ENCODE data around the gene ART1. TPM values are rescaled to one million over a fixed set of nuclear protein-coding genes. Genes with fewer than 3 reads are reported as not detected.
"Not testable (repeated sequence)": the region's sequence is repeated elsewhere in the genome, so short reads cannot be mapped to it uniquely, and the experiment has no call there.

Gene ART1
- total and polyA plus RNA-seq, 2 of the 4 experiments (the other 2 are of a cell fraction): not detected

- ChIA-PET POLR2A (ENCODE audit: unreplicated experiment) (no interaction called here), CTCF (no interaction called here)
- DNase-seq: peak; percentile 58
- Histone ChIP-seq H2AK5ac (ENCODE audit: low read depth, low read length) (no peak overlapping the region), H3K56ac (ENCODE audit: extremely low read depth, insufficient read depth, low read length) (no peak overlapping the region), H3K9me1 (ENCODE audit: insufficient read depth, low read length) (no peaks in the 10 kb centered on the region), H3K9me3 (ENCODE audit: control insufficient read depth, insufficient read depth, low read length) (no peaks in the 10 kb centered on the region), H3K4me2 (ENCODE audit: low read depth, low read length) (peak overlapping the region; percentile 79), H2BK20ac (ENCODE audit: low read depth, low read length) (no peak overlapping the region), H3K27me3 (ENCODE audit: control insufficient read depth, insufficient read depth, low read length) (peaks cover 51% of the 10 kb centered on the region), H3K23ac (ENCODE audit: low read depth, low read length) (no peak overlapping the region), H3K9ac (ENCODE audit: low read depth, low read length) (no peak overlapping the region), H3K18ac (ENCODE audit: low read depth, low read length) (no peak overlapping the region; the same call in 1 of the 2 replicates), H2BK120ac (ENCODE audit: low read depth, low read length) (no peak overlapping the region), H4K5ac (ENCODE audit: low read depth, low read length) (no peak overlapping the region), H2BK5ac (ENCODE audit: low read depth, low read length, poor library complexity, severe bottlenecking) (no peak overlapping the region), H3K27ac (ENCODE audit: insufficient read depth, low read length) (no peak overlapping the region), H3K4me1 (ENCODE audit: control insufficient read depth, insufficient read depth, low read length) (peaks cover 3% of the 10 kb centered on the region), H3K79me1 (ENCODE audit: low read depth in 1 of 2, low read length in 2 of 2) (no peaks in the 10 kb centered on the region), H3K36me3 (ENCODE audit: control insufficient read depth, insufficient read depth, low read length) (no peaks in the 10 kb centered on the region), H2AFZ (replicated peaks; ENCODE audit: low read length, poor library complexity) (peak overlapping the region; percentile 83), H3K14ac (replicated peaks; ENCODE audit: low read depth, low read length) (no peak overlapping the region), H4K8ac (ENCODE audit: low read depth in 2 of 2, low read length in 2 of 2) (no peak overlapping the region; a peak in 1 of 4 replicates), H2AK9ac (replicated peaks; ENCODE audit: low read depth, low read length, poor library complexity) (peak overlapping the region; percentile 15), H3K4me3 (ENCODE audit: insufficient read depth, low read depth, low read length) (peak overlapping the region; percentile 37), H4K20me1 (ENCODE audit: insufficient read depth, low read length) (no peaks in the 10 kb centered on the region), H3K4ac (ENCODE audit: low read depth, low read length) (no peak overlapping the region), H2BK15ac (ENCODE audit: low read depth, low read length) (no peak overlapping the region), H4K91ac (ENCODE audit: insufficient read depth, low read depth, low read length) (no peak overlapping the region)
- intact Hi-C loops (cut with micrococcal nuclease) (no loop called here), dilution Hi-C loops (cut with HindIII; ENCODE audit: low sequenced_read_pairs, unreplicated experiment) (no loop called here), in situ Hi-C loops (cut with MboI; ENCODE audit: low sequenced_read_pairs) (no loop called here)
- BruUV-seq (replicated peaks): no TSS peak
- TF ChIP-seq MAZ (IDR thresholded peaks at IDR 0.05; ENCODE audit: borderline replicate concordance, low read depth, low read length): peak; percentile 72; the same call in 1 of the 2 replicates
- TF ChIP-seq RAD21 (IDR thresholded peaks at IDR 0.05; ENCODE audit: low read length): no peak
- TF ChIP-seq SMC3 (IDR thresholded peaks at IDR 0.05; ENCODE audit: low read depth, low read length): no peak
- no peak for TF ChIP-seq MXI1 (IDR thresholded peaks at IDR 0.05; ENCODE audit: borderline replicate concordance, low read depth, low read length)
- peak; percentile 98 for ATAC-seq (ENCODE audit: low read depth)
- 1% methylated on average over 18 of the region's 55 CpGs; no CpG with 5 or more reads in 1 of the 2 experiments for WGBS, 2 experiments (ENCODE audit: extremely low coverage in 2 of 2, insufficient read length in 1 of 2)
These were observed 2.6 kb upstream of the ART1 start for GRCh38 chr11:3642071-3642951.

GRCh38 chr11:3643102-3643546 lies 1.8 kb upstream of the ART1 start:
- H2AK5ac ChIP-seq (ENCODE audit: low read depth, low read length); H3K4ac ChIP-seq (ENCODE audit: low read depth, low read length); H3K23ac ChIP-seq (ENCODE audit: low read depth, low read length); H3K18ac ChIP-seq (ENCODE audit: low read depth, low read length); ATAC-seq (ENCODE audit: low read depth); H3K56ac ChIP-seq (ENCODE audit: extremely low read depth, insufficient read depth, low read length); H2BK120ac ChIP-seq (ENCODE audit: low read depth, low read length); H3K9me1 ChIP-seq (ENCODE audit: insufficient read depth, low read length); H2BK5ac ChIP-seq (ENCODE audit: low read depth, low read length, poor library complexity, severe bottlenecking); H3K4me3 ChIP-seq (ENCODE audit: insufficient read depth, low read depth, low read length); CTCF ChIA-PET; H4K5ac ChIP-seq (ENCODE audit: low read depth, low read length); H4K8ac ChIP-seq (ENCODE audit: low read depth in 2 of 2, low read length in 2 of 2); H4K20me1 ChIP-seq (ENCODE audit: insufficient read depth, low read length); H3K36me3 ChIP-seq (ENCODE audit: control insufficient read depth, insufficient read depth, low read length); H3K14ac ChIP-seq (replicated peaks; ENCODE audit: low read depth, low read length); intact Hi-C loops (cut with micrococcal nuclease); H2BK15ac ChIP-seq (ENCODE audit: low read depth, low read length); H3K9ac ChIP-seq (ENCODE audit: low read depth, low read length); H4K91ac ChIP-seq (ENCODE audit: insufficient read depth, low read depth, low read length); dilution Hi-C loops (cut with HindIII; ENCODE audit: low sequenced_read_pairs, unreplicated experiment); H3K27ac ChIP-seq (ENCODE audit: insufficient read depth, low read length); H2BK20ac ChIP-seq (ENCODE audit: low read depth, low read length); H3K4me2 ChIP-seq (ENCODE audit: low read depth, low read length); H3K9me3 ChIP-seq (ENCODE audit: control insufficient read depth, insufficient read depth, low read length); H3K79me1 ChIP-seq (ENCODE audit: low read depth in 1 of 2, low read length in 2 of 2); BruUV-seq (replicated peaks); in situ Hi-C loops (cut with MboI; ENCODE audit: low sequenced_read_pairs); DNase-seq; POLR2A ChIA-PET (ENCODE audit: unreplicated experiment); H3K4me1 ChIP-seq (ENCODE audit: control insufficient read depth, insufficient read depth, low read length): not testable (repeated sequence)
- Histone ChIP-seq H2AK9ac (replicated peaks; ENCODE audit: low read depth, low read length, poor library complexity) (peak overlapping the region; percentile 11), H2AFZ (replicated peaks; ENCODE audit: low read length, poor library complexity) (peak overlapping the region; percentile 83), H3K27me3 (ENCODE audit: control insufficient read depth, insufficient read depth, low read length) (peaks cover 49% of the 10 kb centered on the region)
- no CpG with 5 or more reads among the region's 11 CpGs for WGBS, 2 experiments (ENCODE audit: extremely low coverage in 2 of 2, insufficient read length in 1 of 2)

Measured in IMR-90 (cell line).